ENCODE measurements around the gene RLN3.
A peak's percentile ranks its signal among the peaks of the same experiment; 100 is the strongest.
"Not testable (repeated sequence)": the region's sequence is repeated elsewhere in the genome, so short reads cannot be mapped to it uniquely, and the experiment has no call there.

The RLN3 gene

DNA sequence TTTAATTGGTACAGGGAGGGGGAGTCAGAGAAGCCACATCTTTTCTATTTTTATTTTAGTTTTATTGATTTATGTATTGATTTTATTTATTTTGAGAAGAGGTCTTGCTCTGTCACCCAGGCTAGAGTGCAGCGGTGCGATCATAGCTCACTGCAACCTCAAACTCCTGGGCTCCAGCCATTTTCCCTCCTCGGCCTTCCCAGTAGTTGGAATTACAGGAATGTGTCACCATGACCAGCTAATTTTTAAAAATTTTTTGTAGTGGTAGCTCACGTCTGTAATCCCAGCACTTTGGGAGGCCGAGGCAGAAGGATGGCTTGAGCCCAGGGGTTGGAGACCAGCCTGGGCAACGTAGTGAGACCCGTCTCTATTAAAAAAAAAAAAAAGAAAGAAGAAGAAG is 7.8 kb downstream of the RLN3 start:
- TF ChIP-seq, protein P1, sequence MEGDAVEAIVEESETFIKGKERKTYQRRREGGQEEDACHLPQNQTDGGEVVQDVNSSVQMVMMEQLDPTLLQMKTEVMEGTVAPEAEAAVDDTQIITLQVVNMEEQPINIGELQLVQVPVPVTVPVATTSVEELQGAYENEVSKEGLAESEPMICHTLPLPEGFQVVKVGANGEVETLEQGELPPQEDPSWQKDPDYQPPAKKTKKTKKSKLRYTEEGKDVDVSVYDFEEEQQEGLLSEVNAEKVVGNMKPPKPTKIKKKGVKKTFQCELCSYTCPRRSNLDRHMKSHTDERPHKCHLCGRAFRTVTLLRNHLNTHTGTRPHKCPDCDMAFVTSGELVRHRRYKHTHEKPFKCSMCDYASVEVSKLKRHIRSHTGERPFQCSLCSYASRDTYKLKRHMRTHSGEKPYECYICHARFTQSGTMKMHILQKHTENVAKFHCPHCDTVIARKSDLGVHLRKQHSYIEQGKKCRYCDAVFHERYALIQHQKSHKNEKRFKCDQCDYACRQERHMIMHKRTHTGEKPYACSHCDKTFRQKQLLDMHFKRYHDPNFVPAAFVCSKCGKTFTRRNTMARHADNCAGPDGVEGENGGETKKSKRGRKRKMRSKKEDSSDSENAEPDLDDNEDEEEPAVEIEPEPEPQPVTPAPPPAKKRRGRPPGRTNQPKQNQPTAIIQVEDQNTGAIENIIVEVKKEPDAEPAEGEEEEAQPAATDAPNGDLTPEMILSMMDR (IDR thresholded peaks at IDR 0.05; ENCODE audit: insufficient read depth, missing control alignments): no peak
- no peak for FAIRE-seq
- DNase-seq (ENCODE audit: insufficient read length, low spot score): no peak

DNA sequence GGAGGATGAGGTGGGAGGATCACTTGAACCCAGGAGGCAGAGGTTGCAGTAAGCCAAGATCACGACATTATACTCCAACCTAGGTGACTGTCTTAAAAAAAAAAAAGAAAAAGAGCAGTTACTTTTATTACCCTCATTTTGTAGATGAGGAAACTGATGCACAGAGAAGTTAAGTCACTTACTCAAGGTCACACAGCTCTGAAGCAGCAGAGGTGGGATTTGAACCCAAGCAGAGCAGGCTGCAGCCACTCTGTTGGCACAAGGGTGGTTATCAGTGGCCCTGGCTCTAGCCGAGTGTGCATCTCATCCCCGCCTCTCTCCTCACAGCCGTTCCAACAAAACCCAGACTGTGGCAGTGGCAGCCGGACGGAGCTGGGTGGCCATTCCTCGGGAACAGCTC is 11.2 kb downstream of the RLN3 start:
- TF ChIP-seq, protein P1 (IDR thresholded peaks at IDR 0.05; ENCODE audit: insufficient read depth, missing control alignments): no peak
- FAIRE-seq (no peak), DNase-seq (ENCODE audit: insufficient read length, low spot score) (no peak)

DNA sequence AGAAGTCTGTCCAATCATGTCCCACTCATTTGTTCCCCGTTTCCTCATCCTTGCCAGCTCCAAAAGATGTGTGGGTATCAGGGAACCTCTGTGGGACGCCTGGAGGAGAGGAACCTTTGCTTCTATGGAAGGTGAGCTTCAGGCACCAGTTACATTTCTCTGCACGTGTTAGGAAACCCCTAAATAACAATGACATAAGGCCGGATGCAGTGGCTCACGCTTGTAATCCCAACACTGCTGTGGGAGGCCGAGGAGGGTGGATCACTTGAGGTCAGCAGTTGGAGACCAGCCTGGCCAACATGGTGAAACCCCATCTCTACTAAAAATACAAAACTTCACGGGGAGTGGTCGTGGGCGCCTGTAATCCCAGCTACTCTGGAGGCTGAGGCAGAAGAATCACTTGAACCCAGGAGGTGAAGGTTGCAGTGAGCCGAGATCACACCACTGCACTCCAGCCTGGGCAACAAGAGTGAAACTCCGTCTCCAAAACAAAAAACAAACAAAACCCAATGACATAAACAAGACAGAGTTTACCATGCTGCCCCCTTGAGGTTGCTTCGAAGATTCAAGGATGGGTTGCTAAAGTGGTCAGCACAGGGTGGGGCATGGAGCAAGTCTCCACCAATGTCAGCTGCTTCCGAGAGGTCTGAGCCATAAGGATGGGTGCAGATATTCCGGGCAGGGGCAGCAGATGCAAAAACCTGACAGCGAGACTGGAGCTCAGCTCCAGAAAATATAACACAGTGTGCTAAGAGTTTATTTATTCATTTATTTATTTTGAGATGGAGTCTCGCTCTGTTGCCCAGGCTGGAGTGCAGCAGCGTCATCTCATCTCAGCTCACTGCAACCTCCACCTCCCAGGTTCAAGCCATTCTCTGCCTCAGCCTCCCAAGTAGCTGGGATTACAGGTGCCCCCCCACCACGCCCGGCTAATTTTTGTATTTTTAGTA is 15.0 kb downstream of the RLN3 start:
- not testable (repeated sequence) for FAIRE-seq
- peak; percentile 60 for DNase-seq (ENCODE audit: insufficient read length, low spot score)
- TF ChIP-seq, protein P1 (IDR thresholded peaks at IDR 0.05; ENCODE audit: insufficient read depth, missing control alignments): peak; percentile 44

DNA sequence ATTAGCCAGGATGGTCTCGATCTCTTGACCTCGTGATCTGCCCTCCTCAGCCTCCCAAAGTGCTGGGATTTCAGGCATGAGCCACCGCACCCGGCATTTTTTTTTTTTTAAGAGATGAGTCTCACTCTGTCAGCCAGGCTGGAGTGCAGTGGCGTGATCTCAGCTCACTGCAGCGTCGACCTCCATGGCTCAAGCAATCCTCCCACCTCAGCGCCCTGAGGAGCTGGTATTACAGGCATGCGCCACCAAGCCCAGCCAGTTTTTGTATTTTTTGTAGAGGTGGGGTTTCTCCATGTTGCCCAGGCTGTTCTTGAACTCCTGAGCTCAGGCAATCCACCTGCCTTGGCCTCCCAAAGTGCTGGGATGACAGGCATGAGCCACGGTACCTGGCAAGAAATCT is 19.9 kb downstream of the RLN3 start:
- not testable (repeated sequence) for DNase-seq (ENCODE audit: insufficient read length, low spot score); FAIRE-seq

DNA sequence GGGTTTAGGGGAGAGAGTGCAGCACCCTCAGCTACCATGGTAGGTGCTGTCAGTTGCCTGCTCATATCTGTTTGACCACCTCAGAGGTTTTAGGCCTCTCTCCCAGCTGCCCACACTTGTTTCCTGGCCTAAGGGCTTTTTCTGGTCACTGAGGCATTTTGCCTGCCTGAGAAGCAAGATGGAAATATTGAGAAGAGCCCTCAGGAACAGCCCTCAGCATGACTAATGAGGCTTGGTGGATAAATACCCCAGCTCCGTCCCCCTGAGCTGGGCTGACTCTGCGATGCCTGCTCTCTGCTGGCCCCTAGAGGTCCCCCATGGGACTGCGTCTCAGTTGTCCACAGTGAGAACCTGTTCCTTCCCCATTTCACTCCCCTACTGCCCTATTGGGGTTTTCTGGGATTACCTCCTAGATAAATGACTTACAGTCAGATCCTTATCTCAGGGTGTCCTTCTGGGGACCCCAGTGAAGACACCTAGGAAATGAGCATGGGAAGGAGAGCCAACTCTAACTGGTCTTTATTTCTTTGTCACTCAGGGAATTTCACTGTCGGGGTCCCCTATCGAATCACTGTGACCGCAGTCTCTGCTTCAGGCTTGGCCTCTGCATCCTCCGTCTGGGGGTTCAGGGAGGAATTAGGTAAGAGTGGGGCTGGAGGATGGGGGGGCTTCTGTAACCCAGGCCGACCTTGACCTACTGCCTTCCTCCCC is 20.6 kb downstream of the RLN3 start:
- FAIRE-seq (no peak), DNase-seq (ENCODE audit: insufficient read length, low spot score) (peak; percentile 82)
- TF ChIP-seq, protein P1 (IDR thresholded peaks at IDR 0.05; ENCODE audit: insufficient read depth, missing control alignments): peak; percentile 53

DNA sequence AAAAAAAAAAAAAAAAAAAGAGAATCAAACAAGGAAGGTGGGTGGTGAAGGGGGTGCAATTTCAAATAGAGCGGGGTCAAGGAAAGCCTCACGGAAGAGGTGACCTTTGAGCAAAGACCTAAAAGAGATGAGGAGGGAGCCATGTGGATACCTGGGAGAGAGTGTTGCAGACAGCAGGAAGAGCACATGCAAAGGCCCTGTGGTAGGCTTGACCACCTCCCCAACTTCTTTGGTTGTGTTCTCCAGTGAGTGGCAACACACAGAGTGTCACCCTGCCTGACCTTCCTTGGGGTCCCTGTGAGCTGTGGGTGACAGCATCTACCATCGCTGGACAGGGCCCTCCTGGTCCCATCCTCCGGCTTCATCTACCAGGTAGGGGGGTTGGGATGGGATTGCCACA is 22.6 kb downstream of the RLN3 start:
- no peak for DNase-seq (ENCODE audit: insufficient read length, low spot score)
- no peak for FAIRE-seq
- TF ChIP-seq, protein P1 (IDR thresholded peaks at IDR 0.05; ENCODE audit: insufficient read depth, missing control alignments): no peak

DNA sequence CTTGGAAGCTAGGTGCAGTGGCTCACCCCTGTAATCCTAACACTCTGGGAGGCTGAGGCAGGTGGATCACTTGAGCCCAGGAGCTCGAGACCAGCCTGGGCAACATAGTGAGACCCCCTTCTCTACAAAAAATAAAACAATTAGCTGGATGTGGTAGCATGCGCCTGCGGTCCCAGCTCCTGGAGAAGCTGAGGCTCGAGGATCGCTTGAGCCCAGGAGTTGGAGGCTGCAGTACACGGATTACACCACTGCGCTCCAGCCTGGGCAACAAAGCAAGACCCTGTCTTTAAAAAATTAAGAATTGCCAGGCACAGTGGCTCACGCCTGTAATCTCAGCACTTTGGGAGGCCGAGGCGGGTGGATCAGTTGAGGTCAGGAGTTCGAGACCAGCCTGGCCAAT is 23.0 kb downstream of the RLN3 start:
- not testable (repeated sequence) for FAIRE-seq

DNA sequence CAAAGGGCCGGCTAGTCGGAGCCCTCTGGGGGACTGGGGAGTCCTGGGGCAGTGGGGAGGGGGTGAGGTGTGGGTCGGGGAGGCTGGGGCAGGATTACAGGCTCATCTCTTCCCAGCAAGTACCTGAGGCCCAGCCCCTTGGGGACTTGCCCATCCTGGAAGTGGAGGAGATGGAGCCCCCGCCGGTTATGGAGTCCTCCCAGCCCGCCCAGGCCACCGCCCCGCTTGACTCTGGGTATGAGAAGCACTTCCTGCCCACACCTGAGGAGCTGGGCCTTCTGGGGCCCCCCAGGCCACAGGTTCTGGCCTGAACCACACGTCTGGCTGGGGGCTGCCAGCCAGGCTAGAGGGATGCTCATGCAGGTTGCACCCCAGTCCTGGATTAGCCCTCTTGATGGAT is 24.0 kb downstream of the RLN3 start:
- TF ChIP-seq, protein P1 (IDR thresholded peaks at IDR 0.05; ENCODE audit: insufficient read depth, missing control alignments): no peak
- DNase-seq (ENCODE audit: insufficient read length, low spot score) (no peak), FAIRE-seq (no peak)

More for the DNA sequence above, 23.0 kb downstream of the RLN3 start:
- DNase-seq (ENCODE audit: insufficient read length, low spot score): not testable (repeated sequence)

Data from D721Med (cell line).